GM13976 (cell line): ENCODE data around the gene ERC2.

Experiments used
- DNase-seq: peaks from one replicate; pipeline ENCODE4 v3.0.0; 2012; ENCODE audit warnings: low spot score
- in situ Hi-C: fragments of 300-500 bp; cut with MboI; formaldehyde crosslinking; loops from one replicate; pipeline ENCODE4 v1.12.0; 2022; ENCODE audit warnings: low sequenced_read_pairs, mixed read lengths, inconsistent platforms; ENCODE audit not compliant: unreplicated experiment
- TF ChIP-seq, protein P1 (sequence below): IDR thresholded peaks from 2 replicates; pipeline ENCODE4 v1.5.1; 2012; ENCODE audit warnings: borderline replicate concordance, mild to moderate bottlenecking; ENCODE audit not compliant: insufficient read depth; ENCODE audit errors: extremely low read depth, missing control alignments, control extremely low read depth

ERC2 gene

DNA sequence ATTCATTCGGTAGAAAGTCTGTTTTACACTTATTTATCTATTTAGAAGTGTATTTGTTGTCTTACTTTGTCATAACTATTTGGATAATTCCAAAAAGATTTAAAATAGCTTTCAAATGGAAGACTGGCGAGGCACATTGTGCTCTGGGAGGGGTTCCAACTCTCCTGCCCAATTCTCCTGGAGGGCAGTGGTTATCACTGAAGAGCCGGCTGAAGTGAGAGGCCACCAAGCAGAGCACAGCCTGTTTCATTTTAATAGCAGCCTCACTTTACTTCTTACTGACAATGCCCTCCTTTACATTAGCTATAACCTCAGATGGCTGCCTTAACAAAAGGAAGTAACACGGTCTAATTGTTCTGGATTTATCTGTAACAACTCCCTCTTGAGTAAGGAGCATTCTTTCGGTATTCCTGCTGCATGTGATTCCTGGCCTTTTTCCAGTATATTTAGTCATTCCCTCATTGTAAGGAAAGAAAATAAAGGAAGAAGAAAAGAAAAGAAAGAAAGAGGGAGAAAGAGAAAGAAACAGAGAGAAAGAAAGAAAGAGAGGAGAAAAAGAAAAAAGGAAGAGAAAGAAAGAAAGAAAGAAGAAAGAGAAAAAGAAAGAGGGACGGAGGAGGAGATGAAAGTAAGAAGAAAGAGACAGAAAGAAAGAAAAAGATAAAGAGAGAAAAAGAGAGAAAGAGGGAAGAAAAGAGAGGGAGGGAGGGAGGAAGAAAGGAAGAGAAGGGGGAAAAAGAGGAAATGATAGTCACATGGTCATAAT is 641.4 kb downstream of the ERC2 start:
- TF ChIP-seq, protein P1, sequence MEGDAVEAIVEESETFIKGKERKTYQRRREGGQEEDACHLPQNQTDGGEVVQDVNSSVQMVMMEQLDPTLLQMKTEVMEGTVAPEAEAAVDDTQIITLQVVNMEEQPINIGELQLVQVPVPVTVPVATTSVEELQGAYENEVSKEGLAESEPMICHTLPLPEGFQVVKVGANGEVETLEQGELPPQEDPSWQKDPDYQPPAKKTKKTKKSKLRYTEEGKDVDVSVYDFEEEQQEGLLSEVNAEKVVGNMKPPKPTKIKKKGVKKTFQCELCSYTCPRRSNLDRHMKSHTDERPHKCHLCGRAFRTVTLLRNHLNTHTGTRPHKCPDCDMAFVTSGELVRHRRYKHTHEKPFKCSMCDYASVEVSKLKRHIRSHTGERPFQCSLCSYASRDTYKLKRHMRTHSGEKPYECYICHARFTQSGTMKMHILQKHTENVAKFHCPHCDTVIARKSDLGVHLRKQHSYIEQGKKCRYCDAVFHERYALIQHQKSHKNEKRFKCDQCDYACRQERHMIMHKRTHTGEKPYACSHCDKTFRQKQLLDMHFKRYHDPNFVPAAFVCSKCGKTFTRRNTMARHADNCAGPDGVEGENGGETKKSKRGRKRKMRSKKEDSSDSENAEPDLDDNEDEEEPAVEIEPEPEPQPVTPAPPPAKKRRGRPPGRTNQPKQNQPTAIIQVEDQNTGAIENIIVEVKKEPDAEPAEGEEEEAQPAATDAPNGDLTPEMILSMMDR = no peak
- in situ Hi-C loops = no loop called here
- DNase-seq = no peak

DNA sequence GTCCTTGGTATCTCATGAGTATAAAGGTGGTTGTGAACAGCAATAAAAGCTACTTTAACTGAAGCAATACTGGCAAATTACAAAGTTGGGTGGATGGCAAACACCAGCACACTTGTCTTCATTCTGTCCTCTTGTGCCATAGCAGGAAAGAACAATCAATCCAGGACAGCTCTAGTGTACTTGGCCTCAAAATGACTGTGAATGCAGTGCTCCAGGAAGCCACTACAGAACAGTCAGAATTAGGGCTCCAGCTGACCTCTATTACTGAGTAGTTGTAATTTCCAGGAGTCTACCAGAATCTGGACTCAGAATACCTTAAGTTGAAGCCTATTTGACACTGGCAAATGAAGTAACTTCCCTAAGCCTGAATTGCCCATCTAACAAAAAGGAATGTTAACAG is 642.2 kb downstream of the ERC2 start:
- TF ChIP-seq, protein P1 = no peak
- no peak for DNase-seq
- in situ Hi-C loops = no loop called here

DNA sequence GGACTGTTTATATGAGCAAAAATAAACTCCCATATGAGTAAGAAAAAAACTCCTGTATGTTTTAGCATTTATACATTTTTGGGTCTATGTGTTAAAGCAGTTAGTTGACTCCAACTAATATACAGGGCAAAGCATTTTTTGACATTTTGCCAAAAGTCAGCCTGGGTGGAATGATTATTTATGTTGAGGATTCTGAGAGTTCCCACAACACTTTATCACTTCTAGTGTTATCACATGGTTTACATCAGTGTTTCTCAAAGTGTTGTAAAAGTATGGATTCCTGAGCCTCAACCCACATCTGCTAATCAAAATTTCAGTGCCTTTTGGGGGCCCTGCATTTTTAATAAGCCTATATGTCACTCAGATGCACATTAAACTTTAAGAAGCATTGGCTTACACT is 643.9 kb downstream of the ERC2 start:
- TF ChIP-seq, protein P1 = no peak
- in situ Hi-C loops = no loop called here
- no peak for DNase-seq

DNA sequence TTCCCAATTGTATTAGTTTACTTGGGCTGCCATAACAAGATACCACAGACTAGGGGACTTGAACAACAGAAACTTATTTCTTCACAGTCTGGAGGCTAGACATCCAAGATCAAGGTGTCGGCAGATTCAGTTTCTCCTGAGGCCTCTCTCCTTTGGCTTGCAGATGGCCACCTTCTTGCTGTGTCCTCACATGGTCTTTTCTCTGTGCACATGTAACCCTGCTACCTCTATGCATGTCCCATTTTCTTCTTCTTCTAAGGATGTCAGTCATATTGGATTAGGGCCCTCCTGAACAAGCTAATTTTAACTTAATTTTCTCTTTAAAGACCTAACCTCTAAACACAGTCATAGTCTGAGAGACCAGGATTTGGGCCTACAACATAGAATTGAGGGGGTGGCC is 644.4 kb downstream of the ERC2 start:
- TF ChIP-seq, protein P1 = no peak
- in situ Hi-C loops = no loop called here
- DNase-seq = no peak

DNA sequence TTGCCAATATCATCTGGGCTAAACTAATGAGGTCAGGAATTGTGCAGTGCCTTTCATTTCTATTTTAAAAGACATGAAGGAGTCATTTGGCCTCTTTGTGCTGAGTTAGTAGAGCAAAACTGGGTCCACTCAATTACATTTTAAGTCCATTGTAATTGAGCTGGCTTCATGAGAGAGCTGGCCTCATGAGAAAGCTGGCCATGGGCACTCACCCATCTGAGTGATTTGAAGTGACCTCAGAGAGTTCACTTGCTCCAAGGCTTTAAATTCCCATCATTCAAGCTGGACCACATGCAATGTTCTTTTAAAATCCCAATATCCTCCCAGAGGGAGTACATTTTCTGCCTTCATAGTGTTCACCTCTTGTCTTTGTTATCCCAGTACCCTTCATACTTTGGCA is 645.3 kb downstream of the ERC2 start:
- TF ChIP-seq, protein P1 = no peak
- in situ Hi-C loops = no loop called here
- DNase-seq = no peak

DNA sequence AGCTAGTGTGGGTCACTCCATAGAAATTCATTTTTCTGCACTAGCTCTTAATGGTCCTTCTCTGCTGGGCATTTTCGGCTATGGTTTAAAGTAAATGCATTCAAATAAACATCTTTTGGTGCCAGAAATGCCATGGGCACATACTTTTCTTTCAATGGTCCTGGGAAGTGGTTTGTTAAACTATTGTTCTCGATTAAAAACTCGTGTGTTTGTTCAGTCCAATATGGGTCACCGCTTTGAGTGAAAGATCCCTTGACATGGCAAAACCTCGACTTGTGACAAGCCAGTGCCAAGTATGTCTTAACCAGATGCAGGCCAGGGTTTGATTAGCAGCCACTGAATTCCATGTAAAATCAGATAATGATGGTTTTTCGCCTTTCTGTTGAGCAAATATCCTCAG is 649.3 kb downstream of the ERC2 start:
- no peak for DNase-seq
- in situ Hi-C loops = no loop called here
- TF ChIP-seq, protein P1 = no peak
